WTC11 (cell line): Measurements from ENCODE around the gene BAZ2A.
"Not testable (repeated sequence)": the region's sequence is repeated elsewhere in the genome, so short reads cannot be mapped to it uniquely, and the experiment has no call there.

Source experiments
- FOXP1 ChIP-seq: sonication (generic); formaldehyde crosslinking; IDR thresholded peaks from 2 replicates; pipeline ENCODE4 v1.8.0; 2022; ENCODE audit warnings: missing genetic modification reagents, mild to moderate bottlenecking, moderate library complexity, borderline replicate concordance
- JUN ChIP-seq: sonication (generic); formaldehyde crosslinking; IDR thresholded peaks from 2 replicates; pipeline ENCODE4 v1.8.0; 2023; ENCODE audit warnings: mild to moderate bottlenecking, missing genetic modification reagents
- NR3C1 ChIP-seq: sonication (generic); formaldehyde crosslinking; conservative IDR thresholded peaks from 2 replicates; pipeline ENCODE4 v1.8.1; 2023; ENCODE audit warnings: low read depth, mild to moderate bottlenecking, missing genetic modification reagents
- SP1 ChIP-seq: sonication (generic); formaldehyde crosslinking; conservative IDR thresholded peaks from 2 replicates; pipeline ENCODE4 v1.8.1; 2022; ENCODE audit warnings: missing genetic modification reagents
- TEAD1 ChIP-seq: sonication (generic); formaldehyde crosslinking; IDR thresholded peaks from 2 replicates; pipeline ENCODE4 v1.8.0; 2022; ENCODE audit warnings: mild to moderate bottlenecking, missing genetic modification reagents
- TF ChIP-seq, protein P1 (sequence below): sonication (generic); formaldehyde crosslinking; IDR thresholded peaks from 2 replicates; pipeline ENCODE4 v1.8.1; 2022; ENCODE audit warnings: low read depth, mild to moderate bottlenecking, moderate library complexity, missing genetic modification reagents, borderline replicate concordance
- TF ChIP-seq, protein P2 (sequence below): sonication (generic); formaldehyde crosslinking; conservative IDR thresholded peaks from 2 replicates; pipeline ENCODE4 v1.8.1; 2023; ENCODE audit warnings: mild to moderate bottlenecking, low read depth, missing genetic modification reagents, moderate library complexity
- TF ChIP-seq, protein P3 (sequence below): fragments of 200-600 bp; IDR thresholded peaks from 2 replicates; pipeline ENCODE4 v1.8.0; 2022; ENCODE audit warnings: antibody characterized with exemption
- TF ChIP-seq, protein P4 (sequence below): sonication (generic); formaldehyde crosslinking; IDR thresholded peaks from 2 replicates; pipeline ENCODE4 v1.8.0; 2022; ENCODE audit warnings: mild to moderate bottlenecking, missing genetic modification reagents
- TF ChIP-seq, protein P5 (sequence below): sonication (generic); formaldehyde crosslinking; IDR thresholded peaks from 2 replicates; pipeline ENCODE4 v1.8.1; 2022; ENCODE audit warnings: missing genetic modification reagents, borderline replicate concordance

DNA sequence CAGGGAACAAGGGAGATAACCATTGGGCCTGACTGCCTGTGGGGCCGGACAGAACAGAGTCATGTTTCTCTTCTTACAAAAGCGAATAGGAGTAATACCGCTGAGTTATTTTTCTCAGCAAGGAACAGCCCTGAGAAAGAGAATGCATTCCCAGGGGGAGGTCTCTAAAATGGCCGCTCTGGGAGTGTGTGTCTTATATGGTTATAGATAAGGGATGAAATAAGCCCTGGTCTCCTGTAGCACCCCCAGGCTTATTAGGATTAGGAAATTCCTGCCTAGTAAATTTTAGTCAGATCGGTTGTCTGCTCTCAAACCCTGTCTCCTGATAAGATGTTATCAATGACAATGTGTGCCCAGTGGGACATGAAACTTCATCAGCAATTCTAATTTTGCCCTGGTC lies 23.7 kb upstream of the BAZ2A start:
- TF ChIP-seq, protein P1, sequence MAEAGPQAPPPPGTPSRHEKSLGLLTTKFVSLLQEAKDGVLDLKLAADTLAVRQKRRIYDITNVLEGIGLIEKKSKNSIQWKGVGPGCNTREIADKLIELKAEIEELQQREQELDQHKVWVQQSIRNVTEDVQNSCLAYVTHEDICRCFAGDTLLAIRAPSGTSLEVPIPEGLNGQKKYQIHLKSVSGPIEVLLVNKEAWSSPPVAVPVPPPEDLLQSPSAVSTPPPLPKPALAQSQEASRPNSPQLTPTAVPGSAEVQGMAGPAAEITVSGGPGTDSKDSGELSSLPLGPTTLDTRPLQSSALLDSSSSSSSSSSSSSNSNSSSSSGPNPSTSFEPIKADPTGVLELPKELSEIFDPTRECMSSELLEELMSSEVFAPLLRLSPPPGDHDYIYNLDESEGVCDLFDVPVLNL: not testable (repeated sequence)
- not testable (repeated sequence) for TF ChIP-seq SP1, JUN, FOXP1, NR3C1, TEAD1 (CRISPR knock-in tag)
- TF ChIP-seq, protein P2, sequence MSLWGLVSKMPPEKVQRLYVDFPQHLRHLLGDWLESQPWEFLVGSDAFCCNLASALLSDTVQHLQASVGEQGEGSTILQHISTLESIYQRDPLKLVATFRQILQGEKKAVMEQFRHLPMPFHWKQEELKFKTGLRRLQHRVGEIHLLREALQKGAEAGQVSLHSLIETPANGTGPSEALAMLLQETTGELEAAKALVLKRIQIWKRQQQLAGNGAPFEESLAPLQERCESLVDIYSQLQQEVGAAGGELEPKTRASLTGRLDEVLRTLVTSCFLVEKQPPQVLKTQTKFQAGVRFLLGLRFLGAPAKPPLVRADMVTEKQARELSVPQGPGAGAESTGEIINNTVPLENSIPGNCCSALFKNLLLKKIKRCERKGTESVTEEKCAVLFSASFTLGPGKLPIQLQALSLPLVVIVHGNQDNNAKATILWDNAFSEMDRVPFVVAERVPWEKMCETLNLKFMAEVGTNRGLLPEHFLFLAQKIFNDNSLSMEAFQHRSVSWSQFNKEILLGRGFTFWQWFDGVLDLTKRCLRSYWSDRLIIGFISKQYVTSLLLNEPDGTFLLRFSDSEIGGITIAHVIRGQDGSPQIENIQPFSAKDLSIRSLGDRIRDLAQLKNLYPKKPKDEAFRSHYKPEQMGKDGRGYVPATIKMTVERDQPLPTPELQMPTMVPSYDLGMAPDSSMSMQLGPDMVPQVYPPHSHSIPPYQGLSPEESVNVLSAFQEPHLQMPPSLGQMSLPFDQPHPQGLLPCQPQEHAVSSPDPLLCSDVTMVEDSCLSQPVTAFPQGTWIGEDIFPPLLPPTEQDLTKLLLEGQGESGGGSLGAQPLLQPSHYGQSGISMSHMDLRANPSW (CRISPR knock-in tag): not testable (repeated sequence)
- TF ChIP-seq, protein P3, sequence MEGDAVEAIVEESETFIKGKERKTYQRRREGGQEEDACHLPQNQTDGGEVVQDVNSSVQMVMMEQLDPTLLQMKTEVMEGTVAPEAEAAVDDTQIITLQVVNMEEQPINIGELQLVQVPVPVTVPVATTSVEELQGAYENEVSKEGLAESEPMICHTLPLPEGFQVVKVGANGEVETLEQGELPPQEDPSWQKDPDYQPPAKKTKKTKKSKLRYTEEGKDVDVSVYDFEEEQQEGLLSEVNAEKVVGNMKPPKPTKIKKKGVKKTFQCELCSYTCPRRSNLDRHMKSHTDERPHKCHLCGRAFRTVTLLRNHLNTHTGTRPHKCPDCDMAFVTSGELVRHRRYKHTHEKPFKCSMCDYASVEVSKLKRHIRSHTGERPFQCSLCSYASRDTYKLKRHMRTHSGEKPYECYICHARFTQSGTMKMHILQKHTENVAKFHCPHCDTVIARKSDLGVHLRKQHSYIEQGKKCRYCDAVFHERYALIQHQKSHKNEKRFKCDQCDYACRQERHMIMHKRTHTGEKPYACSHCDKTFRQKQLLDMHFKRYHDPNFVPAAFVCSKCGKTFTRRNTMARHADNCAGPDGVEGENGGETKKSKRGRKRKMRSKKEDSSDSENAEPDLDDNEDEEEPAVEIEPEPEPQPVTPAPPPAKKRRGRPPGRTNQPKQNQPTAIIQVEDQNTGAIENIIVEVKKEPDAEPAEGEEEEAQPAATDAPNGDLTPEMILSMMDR: not testable (repeated sequence)
- TF ChIP-seq, protein P4, sequence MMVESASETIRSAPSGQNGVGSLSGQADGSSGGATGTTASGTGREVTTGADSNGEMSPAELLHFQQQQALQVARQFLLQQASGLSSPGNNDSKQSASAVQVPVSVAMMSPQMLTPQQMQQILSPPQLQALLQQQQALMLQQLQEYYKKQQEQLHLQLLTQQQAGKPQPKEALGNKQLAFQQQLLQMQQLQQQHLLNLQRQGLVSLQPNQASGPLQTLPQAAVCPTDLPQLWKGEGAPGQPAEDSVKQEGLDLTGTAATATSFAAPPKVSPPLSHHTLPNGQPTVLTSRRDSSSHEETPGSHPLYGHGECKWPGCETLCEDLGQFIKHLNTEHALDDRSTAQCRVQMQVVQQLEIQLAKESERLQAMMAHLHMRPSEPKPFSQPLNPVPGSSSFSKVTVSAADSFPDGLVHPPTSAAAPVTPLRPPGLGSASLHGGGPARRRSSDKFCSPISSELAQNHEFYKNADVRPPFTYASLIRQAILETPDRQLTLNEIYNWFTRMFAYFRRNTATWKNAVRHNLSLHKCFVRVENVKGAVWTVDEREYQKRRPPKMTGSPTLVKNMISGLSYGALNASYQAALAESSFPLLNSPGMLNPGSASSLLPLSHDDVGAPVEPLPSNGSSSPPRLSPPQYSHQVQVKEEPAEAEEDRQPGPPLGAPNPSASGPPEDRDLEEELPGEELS (CRISPR knock-in tag): not testable (repeated sequence)
- TF ChIP-seq, protein P5, sequence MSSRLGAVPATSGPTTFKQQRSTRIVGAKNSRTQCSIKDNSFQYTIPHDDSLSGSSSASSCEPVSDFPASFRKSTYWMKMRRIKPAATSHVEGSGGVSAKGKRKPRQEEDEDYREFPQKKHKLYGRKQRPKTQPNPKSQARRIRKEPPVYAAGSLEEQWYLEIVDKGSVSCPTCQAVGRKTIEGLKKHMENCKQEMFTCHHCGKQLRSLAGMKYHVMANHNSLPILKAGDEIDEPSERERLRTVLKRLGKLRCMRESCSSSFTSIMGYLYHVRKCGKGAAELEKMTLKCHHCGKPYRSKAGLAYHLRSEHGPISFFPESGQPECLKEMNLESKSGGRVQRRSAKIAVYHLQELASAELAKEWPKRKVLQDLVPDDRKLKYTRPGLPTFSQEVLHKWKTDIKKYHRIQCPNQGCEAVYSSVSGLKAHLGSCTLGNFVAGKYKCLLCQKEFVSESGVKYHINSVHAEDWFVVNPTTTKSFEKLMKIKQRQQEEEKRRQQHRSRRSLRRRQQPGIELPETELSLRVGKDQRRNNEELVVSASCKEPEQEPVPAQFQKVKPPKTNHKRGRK (CRISPR knock-in tag): not testable (repeated sequence)
